Measurements from ENCODE around the gene SIAH2. TPM values are rescaled to one million over a fixed set of nuclear protein-coding genes. Genes with fewer than 3 reads are reported as not detected.

Gene SIAH2
- total RNA-seq, 1 donor from 2014 or later: 23.0 TPM

DNA sequence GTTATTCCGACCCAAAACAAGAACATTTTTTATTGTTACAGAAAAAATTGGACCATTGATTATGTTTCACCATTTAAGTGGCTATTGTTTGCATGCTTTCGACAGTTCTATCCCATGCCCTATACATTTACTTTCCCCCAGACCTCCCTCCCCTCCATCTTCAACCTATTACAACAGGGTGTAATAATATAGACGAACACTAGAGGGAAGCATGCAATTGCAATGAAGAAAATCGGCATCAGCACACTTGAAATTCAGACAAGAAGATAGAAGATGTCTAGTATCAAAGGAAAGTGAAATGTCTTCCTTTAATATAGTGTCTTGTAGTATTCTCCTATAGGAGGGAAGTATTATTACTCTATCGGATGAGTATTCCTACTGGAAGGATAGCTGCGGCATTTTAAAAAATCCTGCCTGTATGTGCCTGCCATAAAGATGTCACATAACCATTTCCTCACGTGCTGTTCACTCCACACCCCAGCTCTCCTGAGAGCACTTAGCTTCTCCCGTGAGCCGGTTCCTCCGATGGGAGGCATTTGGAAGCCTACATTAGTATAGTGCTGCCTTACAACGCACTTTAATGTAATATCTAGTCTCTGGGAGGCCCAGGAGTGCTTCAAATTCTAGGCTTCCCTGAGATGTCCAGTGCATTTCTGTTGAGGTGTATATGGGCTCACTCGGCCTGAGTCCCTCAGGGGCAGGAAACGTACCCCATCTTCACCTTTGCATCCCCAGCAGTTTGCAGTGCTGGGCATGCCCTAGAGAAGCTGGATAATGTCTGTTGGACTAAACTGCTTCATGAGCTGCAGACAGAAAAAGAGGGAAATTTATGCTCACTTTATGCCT, 41.5 kb downstream of the SIAH2 start:
- Histone ChIP-seq H3K9me3 (replicated peaks) (peaks cover 3% of the 10 kb centered on the region), H3K4me3 (peak overlapping the region; percentile 17), H3K27me3 (ENCODE audit: low read depth) (no peaks in the 10 kb centered on the region), H3K36me3 (no peaks in the 10 kb centered on the region), H3K27ac (replicated peaks) (no peak overlapping the region), H3K4me1 (peaks cover 5% of the 10 kb centered on the region)
- intact Hi-C loops (cut with micrococcal nuclease): loop anchor here (5.0 to 10.0 kb wide), 2 partner anchors 146 to 423 kb away; no protein-coding TSS in a partner anchor
- TF ChIP-seq, protein P1, sequence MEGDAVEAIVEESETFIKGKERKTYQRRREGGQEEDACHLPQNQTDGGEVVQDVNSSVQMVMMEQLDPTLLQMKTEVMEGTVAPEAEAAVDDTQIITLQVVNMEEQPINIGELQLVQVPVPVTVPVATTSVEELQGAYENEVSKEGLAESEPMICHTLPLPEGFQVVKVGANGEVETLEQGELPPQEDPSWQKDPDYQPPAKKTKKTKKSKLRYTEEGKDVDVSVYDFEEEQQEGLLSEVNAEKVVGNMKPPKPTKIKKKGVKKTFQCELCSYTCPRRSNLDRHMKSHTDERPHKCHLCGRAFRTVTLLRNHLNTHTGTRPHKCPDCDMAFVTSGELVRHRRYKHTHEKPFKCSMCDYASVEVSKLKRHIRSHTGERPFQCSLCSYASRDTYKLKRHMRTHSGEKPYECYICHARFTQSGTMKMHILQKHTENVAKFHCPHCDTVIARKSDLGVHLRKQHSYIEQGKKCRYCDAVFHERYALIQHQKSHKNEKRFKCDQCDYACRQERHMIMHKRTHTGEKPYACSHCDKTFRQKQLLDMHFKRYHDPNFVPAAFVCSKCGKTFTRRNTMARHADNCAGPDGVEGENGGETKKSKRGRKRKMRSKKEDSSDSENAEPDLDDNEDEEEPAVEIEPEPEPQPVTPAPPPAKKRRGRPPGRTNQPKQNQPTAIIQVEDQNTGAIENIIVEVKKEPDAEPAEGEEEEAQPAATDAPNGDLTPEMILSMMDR (IDR thresholded peaks at IDR 0.05; ENCODE audit: borderline replicate concordance): peak; percentile 89
- DNase-seq: no peak

DNA sequence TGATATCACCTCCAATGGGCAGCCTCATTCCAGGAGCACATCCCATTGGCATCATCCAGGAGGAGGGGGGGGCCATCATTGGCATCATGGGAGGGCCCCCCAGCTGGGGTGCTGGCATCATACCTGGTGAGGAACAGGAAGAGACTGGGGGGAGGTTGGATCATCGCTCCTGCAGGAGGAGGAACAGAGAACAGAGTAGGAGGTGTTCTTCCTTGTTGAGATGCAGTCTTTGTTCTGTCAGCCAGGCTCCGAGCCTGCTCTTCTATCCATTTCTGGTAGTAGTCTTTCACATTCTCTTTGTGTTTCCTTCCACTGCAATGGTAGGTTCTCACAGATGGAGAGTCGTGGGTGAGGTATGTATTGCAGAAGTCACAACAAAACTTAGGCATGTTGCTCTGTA, 42.5 kb downstream of the SIAH2 start:
- no peaks in the 10 kb centered on the region for H3K36me3 ChIP-seq
- H3K9me3 ChIP-seq (replicated peaks): peaks cover 13% of the 10 kb centered on the region
- TF ChIP-seq, protein P1 (IDR thresholded peaks at IDR 0.05; ENCODE audit: borderline replicate concordance): no peak
- intact Hi-C loops (cut with micrococcal nuclease): loop anchor here (5.0 to 10.0 kb wide), 2 partner anchors 147 to 424 kb away; no protein-coding TSS in a partner anchor
- no peak overlapping the region for H3K27ac ChIP-seq (replicated peaks)
- peaks cover 5% of the 10 kb centered on the region for H3K4me1 ChIP-seq
- no peaks in the 10 kb centered on the region for H3K27me3 ChIP-seq (ENCODE audit: low read depth)
- H3K4me3 ChIP-seq: no peak overlapping the region
- DNase-seq: no peak

DNA sequence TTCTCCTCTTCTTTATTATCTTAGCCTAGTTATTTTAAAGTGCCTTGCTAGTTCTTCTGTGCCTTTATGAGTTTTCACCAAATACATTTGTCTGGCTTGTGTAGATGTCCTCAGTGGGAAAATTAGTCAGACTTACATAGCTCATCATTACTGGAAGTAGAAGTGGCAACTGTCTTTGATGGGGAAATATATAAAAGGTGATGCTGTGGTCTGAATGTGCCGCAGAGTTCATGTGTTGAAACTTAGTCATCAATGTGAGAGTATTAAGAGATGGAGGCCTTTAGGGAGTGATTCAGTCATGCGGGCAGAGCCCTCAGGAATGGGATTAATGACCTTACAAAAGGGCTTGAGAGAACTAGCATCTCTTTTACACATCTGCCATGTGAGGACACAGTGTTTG, 52.9 kb downstream of the SIAH2 start:
- Histone ChIP-seq H3K27me3 (ENCODE audit: low read depth) (no peaks in the 10 kb centered on the region), H3K36me3 (peaks cover 10% of the 10 kb centered on the region), H3K4me3 (no peak overlapping the region), H3K4me1 (no peaks in the 10 kb centered on the region), H3K27ac (replicated peaks) (no peak overlapping the region), H3K9me3 (replicated peaks) (peaks cover 14% of the 10 kb centered on the region)
- TF ChIP-seq, protein P1 (IDR thresholded peaks at IDR 0.05; ENCODE audit: borderline replicate concordance): no peak
- no peak for DNase-seq
- intact Hi-C loops (cut with micrococcal nuclease): no loop called here

DNA sequence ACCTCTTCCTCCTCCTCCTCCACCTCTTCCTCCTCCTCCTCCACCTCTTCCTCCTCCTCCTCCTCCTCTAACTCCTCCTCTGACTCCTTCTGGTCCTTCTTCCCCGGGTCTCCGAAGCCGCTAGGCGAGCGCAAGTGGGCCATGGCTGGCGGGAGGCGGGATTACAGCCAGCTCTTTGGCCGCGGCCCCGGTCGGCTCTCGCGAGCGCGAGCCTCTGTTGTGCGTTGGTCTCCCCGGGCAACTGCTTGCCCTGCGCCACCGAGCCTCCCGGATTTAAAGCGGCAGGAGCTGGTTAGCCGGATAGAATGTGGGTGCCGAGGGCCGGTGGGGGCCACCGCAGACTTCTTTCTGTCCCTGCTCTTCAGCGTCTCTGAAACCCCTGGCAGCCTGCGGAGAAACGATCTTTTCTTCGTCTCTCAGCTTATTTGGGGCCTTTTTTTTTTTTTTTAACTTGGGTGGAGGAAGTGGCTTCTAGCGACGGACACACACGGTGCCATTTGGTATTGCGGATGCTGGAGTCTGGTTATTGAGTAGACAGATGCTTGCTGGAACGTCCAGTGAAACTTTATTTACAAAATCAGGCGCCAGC, 59.1 kb downstream of the SIAH2 start, which contains the start of gene ERICH6:
Gene ERICH6 (minus strand): TSS at position 165 of the 589 bp plus-strand sequence. CDS start 22 bp downstream, at position 143.
- no peaks in the 10 kb centered on the region for H3K9me3 ChIP-seq (replicated peaks)
- peaks cover 20% of the 10 kb centered on the region for H3K4me1 ChIP-seq
- no peaks in the 10 kb centered on the region for H3K36me3 ChIP-seq
- no peaks in the 10 kb centered on the region for H3K27me3 ChIP-seq (ENCODE audit: low read depth)
- TF ChIP-seq, protein P1 (IDR thresholded peaks at IDR 0.05; ENCODE audit: borderline replicate concordance): peak; percentile 44
- H3K27ac ChIP-seq (replicated peaks): peak within 1 kb of the TSS; percentile 90
- intact Hi-C loops (cut with micrococcal nuclease): no loop called here
- DNase-seq: peak; percentile 93
- peak within 1 kb of the TSS; percentile 85 for H3K4me3 ChIP-seq

DNA sequence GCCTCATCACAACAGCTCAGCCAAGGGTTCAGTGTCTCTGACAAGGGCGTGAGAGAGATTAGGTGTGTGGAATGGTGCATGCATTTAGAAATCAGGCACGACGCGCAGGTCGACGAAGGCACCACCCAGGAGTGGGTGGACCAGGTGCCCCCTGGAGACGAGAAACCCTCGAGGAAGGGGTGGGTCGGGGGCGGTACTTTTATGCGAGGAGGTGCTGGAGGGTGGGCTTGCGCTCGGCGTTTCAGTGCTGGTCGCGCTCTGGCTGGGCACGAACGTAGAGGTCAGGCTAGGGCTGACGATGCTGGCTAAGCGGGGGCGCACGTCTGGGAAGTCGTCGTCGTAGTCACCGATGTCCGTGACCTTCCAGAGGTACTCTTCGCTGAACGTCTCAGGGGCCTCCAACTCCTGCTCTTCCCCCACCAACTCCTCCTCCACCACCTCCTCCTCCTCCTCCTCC, 59.6 kb downstream of the SIAH2 start:
- Histone ChIP-seq H3K4me1 (peaks cover 20% of the 10 kb centered on the region), H3K9me3 (replicated peaks) (no peaks in the 10 kb centered on the region), H3K27ac (replicated peaks) (peak overlapping the region; percentile 90), H3K36me3 (no peaks in the 10 kb centered on the region), H3K4me3 (peak overlapping the region; percentile 85), H3K27me3 (ENCODE audit: low read depth) (no peaks in the 10 kb centered on the region)
- TF ChIP-seq, protein P1 (IDR thresholded peaks at IDR 0.05; ENCODE audit: borderline replicate concordance): no peak
- DNase-seq: no peak
- intact Hi-C loops (cut with micrococcal nuclease): no loop called here

Data from left ventricle myocardium inferior (tissue), 1 donor.